ACHN (cell line): ENCODE results near the gene EHMT1.

Source experiments
- DNase-seq: peaks from one replicate; pipeline ENCODE4 v3.0.0-alpha.2; 2015
- in situ Hi-C: cut with HindIII; loops from 2 replicates; pipeline ENCODE4 v1.10.0; 2017; ENCODE audit warnings: low sequenced_read_pairs, low pct_ligation_motif_present, low pct_unique_long_range_greater_than_20kb

The EHMT1 gene

DNA sequence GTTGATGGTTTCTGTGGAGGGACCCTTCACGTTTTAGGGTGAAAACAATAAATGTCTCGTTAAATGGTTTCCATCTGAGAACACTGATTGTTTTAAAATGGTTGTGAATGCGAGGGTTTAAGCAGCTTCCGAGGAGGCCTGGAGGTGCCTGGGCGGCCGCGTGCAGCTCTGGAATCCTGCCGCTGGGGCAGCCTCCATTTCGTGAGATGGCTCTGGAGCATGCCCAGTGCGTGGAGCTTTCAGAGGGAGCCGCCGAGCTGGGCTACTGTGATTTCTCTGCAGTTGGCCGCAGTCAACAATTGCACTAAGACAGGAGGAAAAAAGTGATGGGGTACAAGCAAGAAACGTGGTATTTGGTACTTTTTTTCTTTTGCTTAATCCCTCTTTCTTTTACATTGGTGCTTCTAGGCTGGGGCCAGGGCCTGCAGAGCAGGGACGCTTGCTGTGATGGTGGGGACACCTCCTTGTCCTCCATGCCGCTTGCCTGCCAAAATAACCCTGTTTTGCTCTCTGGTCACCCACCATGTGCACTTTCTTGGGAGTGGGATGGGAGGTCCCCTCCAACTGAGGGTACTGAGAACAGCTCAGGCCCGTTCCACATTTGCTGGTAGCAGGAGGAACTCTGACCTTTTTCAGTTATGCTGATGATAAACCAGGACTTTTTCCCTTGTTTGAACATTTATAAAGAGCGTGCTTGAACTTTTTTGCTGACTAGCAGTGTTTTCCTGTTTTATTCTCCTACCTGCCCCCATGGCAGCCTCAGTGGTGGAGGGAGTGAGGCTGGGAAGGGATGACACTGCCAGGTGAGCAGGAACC is 47.1 kb downstream of the EHMT1 start:
- DNase-seq = no peak
- in situ Hi-C loops = no loop called here

DNA sequence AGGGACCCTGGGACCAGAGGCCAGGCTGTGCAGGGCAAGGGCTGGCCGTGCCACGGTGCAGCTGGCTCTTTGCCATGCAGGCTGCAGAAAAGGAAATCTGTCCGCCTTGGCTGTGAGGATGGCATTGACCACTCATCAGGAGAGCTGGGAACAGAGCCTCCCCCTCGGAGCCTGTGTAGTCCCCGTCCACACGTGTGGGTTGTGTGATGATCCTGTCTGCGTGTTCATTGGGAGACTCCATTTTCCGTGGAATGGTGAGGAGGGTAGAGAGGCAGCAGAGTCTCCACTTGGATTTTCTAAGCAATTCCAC is 47.7 kb downstream of the EHMT1 start:
- DNase-seq = no peak
- in situ Hi-C loops = no loop called here

DNA sequence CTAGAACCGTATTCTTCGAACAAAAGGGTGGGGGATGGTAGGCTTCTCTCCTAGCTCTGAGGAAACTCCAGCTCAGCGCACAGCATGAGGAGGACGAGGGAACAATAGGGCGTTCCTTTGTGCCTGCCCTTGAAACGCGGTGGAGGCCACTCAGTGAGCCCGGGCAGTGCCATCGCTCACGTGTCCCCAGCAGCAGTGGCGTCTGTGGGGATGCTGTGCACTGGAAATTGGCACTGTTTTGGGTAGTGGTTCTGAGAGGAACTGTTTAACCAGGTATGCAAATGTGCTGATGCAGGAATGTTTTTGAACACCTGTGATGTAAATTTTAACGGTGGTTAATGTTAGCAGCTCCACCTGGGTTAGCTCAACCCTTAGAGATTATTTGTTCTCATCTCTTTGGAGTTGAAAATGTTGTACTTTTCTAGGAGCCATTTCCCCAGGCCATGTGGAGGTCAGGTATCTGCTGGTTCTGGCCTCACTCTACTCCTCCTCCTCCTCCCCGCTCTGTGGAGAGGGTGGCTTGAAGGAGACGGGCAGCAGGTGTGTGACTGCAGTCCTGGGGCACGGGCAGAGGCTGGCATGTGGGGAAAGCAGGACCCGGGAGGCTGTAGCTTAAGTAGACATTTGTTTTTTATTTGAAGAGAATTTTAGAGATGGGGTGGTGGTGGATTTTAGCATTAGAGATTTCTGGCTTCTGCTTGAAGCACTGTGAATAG is 48.3 kb downstream of the EHMT1 start:
- no peak for DNase-seq
- in situ Hi-C loops = no loop called here

DNA sequence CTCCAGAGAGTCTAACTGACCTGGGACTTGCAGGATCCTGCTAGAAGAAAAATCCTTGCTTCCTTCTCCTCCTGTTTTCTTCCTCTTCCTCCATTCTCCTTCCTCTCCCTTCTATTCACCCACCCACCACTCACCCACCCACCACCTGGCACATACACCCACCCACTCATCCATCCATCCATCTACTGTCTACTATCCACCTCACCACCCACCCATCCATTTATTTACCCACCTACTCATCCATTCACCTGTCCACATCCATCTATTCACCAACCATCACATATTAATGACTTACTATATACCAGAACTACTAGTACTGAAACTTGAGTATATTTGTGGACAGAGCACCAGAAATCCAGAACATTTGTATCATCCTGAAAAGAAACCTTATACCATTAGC is 49.4 kb downstream of the EHMT1 start:
- no peak for DNase-seq
- in situ Hi-C loops = no loop called here

DNA sequence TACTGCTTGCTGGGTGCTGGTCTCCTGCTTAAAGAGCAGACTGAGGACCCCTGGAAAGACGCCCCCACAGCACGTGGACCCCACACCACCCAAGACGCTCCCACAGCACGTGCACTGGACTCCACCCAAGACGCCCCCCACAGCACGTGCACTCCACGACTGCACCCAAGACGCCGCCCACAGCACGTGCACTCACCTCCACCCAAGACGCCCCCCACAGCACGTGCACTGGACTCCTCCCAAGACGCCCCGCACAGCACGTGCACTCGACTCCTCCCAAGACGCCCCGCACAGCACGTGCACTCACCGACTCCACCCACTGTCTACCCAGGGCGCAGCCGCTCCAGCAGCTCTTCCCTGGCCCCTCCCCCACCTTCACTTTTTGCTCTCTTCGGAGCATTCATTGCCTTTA is 50.5 kb downstream of the EHMT1 start:
- in situ Hi-C loops = no loop called here
- DNase-seq = no peak

DNA sequence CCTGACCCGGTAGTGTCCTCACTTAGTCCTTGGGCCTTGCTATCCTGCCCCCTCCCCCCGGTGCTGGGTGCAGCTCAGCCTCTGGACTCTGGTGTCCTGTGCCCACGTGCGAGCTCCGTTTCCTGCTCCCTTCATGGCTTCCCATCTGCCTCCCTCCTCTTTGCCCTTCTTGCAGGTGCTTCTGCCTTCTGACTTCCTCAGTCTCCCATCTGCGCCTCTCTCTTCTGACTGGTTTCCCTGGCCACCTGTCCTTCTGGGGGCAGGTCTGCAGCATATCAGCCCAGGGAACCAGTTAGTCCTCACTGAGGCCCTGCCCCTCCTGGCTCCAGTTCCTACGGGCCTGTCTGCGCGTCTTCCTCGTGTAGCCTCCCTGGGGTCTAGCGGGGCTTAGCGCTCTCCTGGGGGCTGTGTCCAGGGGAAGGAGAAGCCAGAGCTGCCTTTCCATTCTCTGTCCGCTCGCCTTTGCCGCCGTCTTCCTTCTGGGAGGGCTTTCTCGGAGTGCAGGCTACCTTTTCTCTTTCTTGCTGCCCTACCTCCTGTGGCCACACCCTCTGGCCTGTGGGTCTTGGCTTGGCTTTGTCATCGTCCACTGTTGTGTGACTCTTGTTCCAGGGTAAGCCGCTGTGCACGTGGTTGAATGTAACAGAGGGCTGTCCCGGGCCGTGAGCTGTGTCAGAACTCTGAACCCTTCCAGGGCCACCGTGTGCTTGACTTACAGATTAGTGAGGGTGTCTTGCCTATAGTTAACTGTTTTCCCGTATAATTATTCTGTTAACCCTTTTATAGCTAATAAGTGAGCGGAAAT is 51.8 kb downstream of the EHMT1 start:
- in situ Hi-C loops = no loop called here
- no peak for DNase-seq

DNA sequence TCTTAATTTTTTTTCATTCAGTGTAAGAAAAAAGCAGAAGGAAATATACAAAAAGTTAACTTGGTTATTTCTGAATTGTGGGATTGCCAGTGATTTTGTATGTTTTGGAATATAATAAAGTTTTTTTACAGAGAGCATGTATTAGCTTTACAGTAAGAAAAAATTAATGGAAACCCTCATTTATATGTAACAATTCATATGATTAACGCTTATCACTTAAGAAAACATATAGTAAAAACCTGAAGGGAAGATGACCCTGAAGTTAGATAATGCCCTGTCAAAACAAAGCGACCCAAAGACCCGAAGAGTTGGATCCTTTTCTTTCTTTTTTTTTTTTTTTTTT is 52.4 kb downstream of the EHMT1 start:
- DNase-seq = no peak
- in situ Hi-C loops = no loop called here

DNA sequence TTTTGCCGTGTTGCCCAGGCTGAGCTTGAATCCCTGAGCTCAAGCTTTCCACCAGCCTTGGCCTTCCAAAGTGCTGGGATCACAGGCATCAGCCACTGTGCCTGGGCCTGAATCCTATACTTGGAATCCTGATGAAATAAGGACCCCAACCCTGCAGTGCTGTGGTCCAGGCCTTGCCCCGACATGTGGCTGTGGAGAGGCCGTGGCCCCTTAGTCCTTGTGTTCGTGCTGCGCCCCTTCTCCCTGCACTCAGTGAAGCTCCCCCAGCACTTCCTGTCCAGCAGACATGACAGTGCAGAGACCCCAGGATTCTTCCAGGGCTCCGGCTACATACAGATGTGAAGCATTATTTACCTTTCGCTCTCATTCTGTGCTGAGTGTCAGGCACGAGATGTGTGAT is 52.9 kb downstream of the EHMT1 start:
- in situ Hi-C loops = no loop called here
- no peak for DNase-seq

DNA sequence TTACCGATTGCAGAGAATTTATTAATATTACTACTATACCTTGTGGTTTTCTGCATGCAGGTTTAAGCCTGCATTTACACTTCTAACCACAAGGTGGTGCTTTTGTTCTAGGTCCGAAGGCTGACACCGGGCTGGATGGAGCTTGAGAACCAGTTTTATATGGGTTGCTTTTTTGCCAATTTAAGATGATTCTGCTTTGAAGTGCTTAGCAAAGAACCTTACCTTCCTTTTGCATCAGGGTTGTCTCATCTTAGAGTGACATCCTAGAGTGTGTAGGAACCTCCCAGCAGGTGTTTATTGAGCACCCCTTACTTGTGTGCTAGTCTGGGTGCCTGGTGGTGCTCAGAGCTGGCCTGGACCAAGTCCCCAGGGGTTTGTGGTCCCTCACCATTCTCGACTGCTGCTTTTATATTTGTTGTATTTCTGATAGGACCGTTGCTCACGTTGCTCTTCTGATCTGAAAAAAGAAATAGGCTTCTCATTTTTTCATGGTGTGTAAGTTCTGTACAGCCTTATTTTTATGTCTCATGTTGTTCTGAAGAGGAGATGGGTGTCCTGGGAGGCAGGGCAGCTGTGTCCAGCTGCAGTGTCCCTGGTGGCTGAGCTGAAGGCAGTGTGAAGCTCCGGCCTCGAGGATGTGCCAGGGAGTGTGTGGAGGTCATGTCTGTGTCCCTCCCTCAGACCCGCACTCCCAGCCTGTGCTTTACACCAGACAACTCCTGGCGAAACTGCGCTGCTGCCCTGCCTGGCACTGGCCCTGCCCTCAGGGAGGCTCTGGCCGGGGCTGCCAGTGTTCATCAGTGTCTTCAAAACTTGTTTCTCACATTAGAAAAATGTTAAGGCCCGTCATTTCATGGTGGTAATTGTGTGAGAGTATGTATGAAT is 54.3 kb downstream of the EHMT1 start:
- in situ Hi-C loops = no loop called here
- peak; percentile 53 for DNase-seq

DNA sequence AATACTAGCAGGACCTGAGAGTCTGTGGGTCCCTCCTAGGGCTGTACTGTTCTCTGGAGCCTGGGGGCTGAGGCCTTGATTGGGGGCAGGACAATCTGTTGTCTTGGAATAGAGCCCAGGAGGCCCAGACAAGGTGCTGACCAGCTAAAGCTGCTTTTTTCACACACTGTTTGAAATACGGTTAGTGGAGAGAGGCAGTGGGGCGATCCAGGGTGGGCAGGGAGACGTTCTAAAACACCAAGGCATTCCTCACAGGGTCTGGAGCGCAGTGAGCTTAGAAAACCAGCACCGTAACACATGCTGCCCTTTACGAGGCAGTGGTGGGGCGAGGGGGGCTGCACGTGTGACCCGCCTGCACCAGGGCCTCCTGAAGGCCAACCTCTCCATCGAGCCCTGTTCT is 55.1 kb downstream of the EHMT1 start:
- DNase-seq = no peak
- in situ Hi-C loops = no loop called here

DNA sequence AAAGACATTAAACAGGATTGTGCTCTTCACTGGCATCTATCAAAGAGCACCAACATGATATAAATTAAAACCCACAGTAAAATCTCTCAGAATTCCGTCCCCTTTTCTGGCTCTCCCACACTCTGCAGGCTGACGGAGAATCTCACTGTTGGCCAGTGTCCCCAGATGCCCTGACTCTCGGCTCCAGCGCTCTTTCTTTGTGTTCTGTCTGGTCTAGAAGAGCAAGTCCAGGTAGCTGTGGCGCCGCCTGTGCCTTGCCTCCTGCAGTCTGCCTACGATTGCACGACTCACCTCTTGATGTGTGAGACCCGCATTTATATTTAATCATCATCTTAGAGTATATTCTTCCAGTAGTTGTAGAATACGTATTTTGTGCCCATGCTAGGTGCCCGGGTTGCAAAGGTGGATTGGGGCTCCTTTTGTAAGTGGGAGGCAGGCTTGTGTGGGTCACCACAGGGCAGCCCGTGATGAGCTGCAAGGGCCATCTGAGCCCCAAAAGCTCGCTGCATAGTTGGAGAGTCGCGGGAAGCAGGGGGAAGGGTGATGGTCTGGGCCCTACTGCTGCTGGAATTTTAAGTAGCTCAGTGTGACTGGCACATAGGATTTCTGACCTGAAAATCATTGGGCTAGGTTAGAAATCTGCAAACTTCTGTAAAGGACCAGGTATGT is 55.6 kb downstream of the EHMT1 start:
- no peak for DNase-seq
- in situ Hi-C loops = no loop called here

DNA sequence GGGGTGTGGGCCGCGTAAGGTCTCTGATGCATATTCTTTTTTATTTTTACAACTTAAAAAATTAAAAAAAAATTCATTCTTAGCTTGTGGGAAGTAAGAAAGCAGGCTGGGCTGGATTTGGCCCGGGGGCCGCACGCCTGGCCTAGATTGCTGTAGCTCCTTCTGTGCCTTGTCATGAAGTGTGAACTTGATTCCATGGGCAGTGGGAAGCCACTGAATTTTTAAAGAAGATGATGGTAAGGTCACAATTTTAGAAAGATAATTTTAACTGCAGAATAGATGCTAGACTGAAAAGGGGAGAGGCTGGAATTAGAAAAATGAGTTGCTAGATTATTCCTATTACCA is 56.1 kb downstream of the EHMT1 start:
- in situ Hi-C loops = no loop called here

DNA sequence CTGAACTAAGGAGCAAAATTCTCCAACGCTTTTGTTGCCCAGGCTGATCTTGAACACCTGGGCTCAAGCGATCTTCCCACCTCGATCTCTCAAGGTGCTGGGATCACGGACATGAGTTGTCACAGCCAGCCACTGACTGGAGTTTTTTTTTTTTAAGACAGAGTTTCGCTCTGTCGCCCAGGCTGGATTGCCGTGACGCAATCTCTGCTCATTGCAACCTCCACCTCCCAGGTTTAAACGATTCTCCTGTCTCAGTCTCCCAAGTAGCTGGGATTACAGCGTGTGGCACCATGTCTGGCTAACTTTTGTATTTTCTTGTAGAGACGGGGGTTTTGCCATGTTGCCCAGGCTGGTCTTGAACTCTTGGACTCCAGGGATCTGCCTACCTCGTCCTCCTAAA is 58.2 kb downstream of the EHMT1 start:
- no peak for DNase-seq
- in situ Hi-C loops = no loop called here

More for the DNA sequence above, 56.1 kb downstream of the EHMT1 start:
- no peak for DNase-seq

DNA sequence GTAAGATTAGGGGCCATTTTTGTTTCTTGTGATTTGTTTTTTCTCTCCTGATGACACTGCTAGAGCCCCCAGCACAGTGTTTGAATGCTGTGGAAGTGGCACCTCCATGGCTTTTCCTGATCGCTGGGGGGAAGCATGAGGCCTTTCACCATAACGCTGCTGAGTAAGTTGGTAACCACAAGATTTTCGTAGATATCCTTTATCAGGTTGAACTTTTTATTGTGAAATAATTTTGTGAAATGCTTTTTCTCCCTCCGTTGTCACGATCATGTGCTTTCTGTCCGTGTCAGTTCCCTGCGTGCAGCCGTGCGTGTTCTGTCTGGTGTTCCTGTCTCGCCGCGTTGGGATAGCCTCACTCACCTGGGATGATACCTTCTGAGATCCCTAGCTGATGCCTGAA is 59.4 kb downstream of the EHMT1 start:
- no peak for DNase-seq
- in situ Hi-C loops = no loop called here

DNA sequence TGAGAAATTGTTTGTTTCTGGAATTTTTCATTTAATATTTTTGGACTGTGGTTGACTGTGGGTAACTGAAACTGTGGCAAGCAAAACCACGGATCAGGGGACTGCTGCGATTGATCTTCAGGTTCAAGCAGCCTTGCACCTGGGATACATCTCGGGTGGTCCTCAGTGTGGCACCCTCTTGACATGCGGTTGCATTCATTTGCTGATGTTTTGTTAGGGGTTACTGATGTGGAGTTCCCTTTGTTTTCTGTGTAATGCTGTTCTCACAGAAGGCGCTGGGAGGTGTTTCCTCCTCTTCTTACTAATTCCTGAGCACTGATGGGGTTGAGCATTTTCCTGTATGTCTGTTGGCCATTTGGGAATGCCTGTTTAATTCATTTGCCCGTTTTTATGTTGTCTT is 60.4 kb downstream of the EHMT1 start:
- DNase-seq = no peak
- in situ Hi-C loops = no loop called here

DNA sequence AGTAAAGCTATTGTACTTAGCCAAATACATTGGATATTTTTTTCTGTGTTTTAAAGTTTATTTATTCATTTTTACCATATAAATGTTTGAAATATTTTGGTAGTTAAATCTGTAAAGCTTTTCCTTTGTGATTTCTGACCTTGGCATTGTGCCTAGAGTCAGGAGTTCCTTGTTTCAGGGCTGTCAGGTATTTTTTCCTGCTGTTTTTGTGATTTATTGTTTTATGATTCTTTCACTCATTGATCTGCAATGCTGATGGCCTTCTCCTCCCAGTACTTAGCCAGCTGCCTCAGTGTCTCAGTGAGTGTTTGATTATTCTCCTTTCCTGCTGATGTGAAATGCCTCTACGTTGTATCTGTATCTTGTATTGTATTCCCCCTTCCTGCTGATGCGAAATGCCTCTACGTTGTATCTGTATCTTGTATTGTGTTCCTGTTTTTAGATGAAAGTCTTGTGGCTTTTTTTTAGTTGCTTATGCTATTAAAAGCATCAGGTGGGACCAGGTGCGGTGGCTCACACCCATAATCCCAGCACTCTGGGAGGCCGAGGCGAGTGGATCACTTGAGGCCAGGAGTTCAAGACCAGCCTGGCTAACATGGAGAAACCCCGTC is 61.0 kb downstream of the EHMT1 start:
- no peak for DNase-seq
- in situ Hi-C loops = no loop called here

DNA sequence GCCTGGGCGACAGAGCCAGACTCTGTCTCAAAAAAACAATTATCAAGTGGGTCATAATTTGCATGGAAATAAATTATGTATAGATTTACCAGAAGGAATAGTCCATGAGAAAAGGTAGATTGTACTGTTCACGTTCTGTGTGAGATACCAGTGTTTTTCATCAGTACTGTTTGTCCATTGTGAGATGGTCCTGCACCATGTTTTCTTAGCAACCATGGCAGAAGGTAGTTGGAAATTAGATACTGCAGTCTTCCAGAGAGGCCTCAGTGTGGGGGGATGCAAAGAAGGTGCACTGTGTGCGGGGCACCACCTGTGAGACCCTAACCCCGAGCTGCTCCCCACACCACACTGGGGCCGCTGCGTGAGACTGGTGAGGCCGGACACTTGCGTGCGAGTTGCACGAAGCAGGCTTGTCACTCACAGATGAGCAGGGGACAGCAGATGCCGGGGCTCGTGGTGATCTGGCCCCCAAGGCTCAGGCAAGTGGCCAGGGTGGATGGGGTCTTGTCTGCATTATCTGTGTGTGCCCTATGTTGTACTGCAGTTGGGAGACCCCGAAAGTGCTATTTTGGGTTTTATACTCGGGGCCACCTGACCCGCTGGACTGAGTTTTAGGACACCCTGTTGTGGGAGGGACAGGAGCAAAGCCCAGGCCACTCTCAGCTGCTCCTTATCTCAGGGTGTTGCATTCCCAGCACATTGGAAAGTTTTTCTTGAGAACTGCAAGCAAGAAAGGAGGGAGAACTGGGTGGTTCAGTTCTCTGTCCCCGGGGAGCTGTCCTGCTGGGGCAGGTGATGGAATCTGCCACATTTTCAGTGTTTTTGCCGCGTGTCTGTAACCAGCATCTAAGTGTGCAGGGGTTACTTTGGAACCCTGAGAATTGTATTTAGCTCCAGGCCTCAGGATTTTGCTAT is 61.9 kb downstream of the EHMT1 start:
- in situ Hi-C loops = no loop called here
- DNase-seq = no peak
